Esophagus squamous epithelium (tissue), 4 donors: ENCODE data around the gene PBX4.

Experiments used
- CTCF ChIP-seq, 6 experiments: fragments of 450-650 bp in 4 of 6; fragments of 200-600 bp in 2 of 6; sonication (generic) in 2 of 6; IDR thresholded peaks; one replicate each; pipeline ENCODE4 v1.5.1; 2016 to 2019; ENCODE audit warnings: antibody characterized with exemption in 6 of 6, mild to moderate bottlenecking in 4 of 6, moderate library complexity in 4 of 6
- POLR2A ChIP-seq, 4 donors: fragments of 450-650 bp; IDR thresholded peaks; one replicate each; pipeline ENCODE4 v1.6.1; 2017; ENCODE audit warnings: antibody characterized with exemption in 4 of 4, mild to moderate bottlenecking in 4 of 4, moderate library complexity in 3 of 4

GRCh38 chr19:19610376-19611202, 7.9 kb downstream of the PBX4 start:
- no peak for TF ChIP-seq CTCF (IDR thresholded peaks at IDR 0.05)
- no peak for TF ChIP-seq POLR2A (IDR thresholded peaks at IDR 0.05)
